WTC11 (cell line): Measurements from ENCODE around the gene MTHFS. TPM values are rescaled to one million over a fixed set of nuclear protein-coding genes. Genes with fewer than 3 reads are reported as not detected.

Experiments used
- ATAC-seq: fragments of 200-7000 bp; cut with Tn5 transposase; 2 replicates; pipeline ENCODE4 v1.10.0; 2021; ENCODE audit warnings: mild to moderate bottlenecking, moderate library complexity
- CTCF ChIA-PET: fragments of 300-600 bp; sonication (Branson Sonifier 250); formaldehyde crosslinking; loops from one replicate; lab custom pipeline; 2021; ENCODE audit warnings: antibody characterized with exemption; lab: Charles Lee
- POLR2A ChIA-PET: fragments of 350-600 bp; sonication (Branson Sonifier 250); formaldehyde crosslinking; loops from one replicate; lab custom pipeline; 2021; ENCODE audit warnings: antibody characterized with exemption; lab: Charles Lee
- DNase-seq: peaks from one replicate; pipeline ENCODE4 v3.0.0; 2021; ENCODE audit warnings: low spot score
- H3K27ac Mint-ChIP-seq: 2 replicates; pipeline ENCODE4 v1.8.0; 2021; ENCODE audit warnings: mixed read lengths
- H3K27me3 Mint-ChIP-seq: 2 replicates; pipeline ENCODE4 v1.8.0; 2021; ENCODE audit warnings: low read depth, mild to moderate bottlenecking, moderate library complexity, mixed read lengths
- H3K36me3 Mint-ChIP-seq: 2 replicates; pipeline ENCODE4 v1.8.0; 2021; ENCODE audit warnings: mixed read lengths
- H3K4me1 Mint-ChIP-seq: 2 replicates; pipeline ENCODE4 v1.8.0; 2022; ENCODE audit warnings: mixed read lengths
- H3K4me3 Mint-ChIP-seq: 2 replicates; pipeline ENCODE4 v1.8.0; 2021; ENCODE audit warnings: mild to moderate bottlenecking, moderate library complexity, mixed read lengths
- H3K9me3 Mint-ChIP-seq: 2 replicates; pipeline ENCODE4 v1.8.0; 2021; ENCODE audit warnings: mixed read lengths
- ATF2 ChIP-seq: sonication (generic); formaldehyde crosslinking; IDR thresholded peaks from 2 replicates; pipeline ENCODE4 v1.8.1; 2022; ENCODE audit warnings: low read depth, missing genetic modification reagents, borderline replicate concordance
- CDX4 ChIP-seq: fragments of 250-450 bp; sonication (Bioruptor Pico); IDR thresholded peaks from 2 replicates; pipeline ENCODE4 v1.9.0; 2021; ENCODE audit warnings: moderate library complexity, mild to moderate bottlenecking, inconsistent platforms, borderline replicate concordance
- CREM ChIP-seq: sonication (generic); formaldehyde crosslinking; IDR thresholded peaks from 2 replicates; pipeline ENCODE4 v1.8.1; 2022; ENCODE audit warnings: mild to moderate bottlenecking, missing genetic modification reagents, moderate library complexity
- FOXP1 ChIP-seq: sonication (generic); formaldehyde crosslinking; IDR thresholded peaks from 2 replicates; pipeline ENCODE4 v1.8.0; 2022; ENCODE audit warnings: missing genetic modification reagents, mild to moderate bottlenecking, moderate library complexity, borderline replicate concordance
- GTF2I ChIP-seq: fragments of 250-450 bp; sonication (Bioruptor Pico); conservative IDR thresholded peaks from 2 replicates; pipeline ENCODE4 v1.4.0; 2021; ENCODE audit warnings: mild to moderate bottlenecking
- HMGXB4 ChIP-seq: sonication (generic); formaldehyde crosslinking; IDR thresholded peaks from 2 replicates; pipeline ENCODE4 v1.8.1; 2023; ENCODE audit warnings: mild to moderate bottlenecking, moderate library complexity, missing genetic modification reagents
- JAZF1 ChIP-seq: fragments of 250-450 bp; sonication (Bioruptor Pico); IDR thresholded peaks from 2 replicates; pipeline ENCODE4 v1.9.0; 2021; ENCODE audit warnings: moderate library complexity, mild to moderate bottlenecking, inconsistent platforms
- JUN ChIP-seq: sonication (generic); formaldehyde crosslinking; IDR thresholded peaks from 2 replicates; pipeline ENCODE4 v1.8.0; 2023; ENCODE audit warnings: mild to moderate bottlenecking, missing genetic modification reagents
- NFATC4 ChIP-seq: fragments of 250-450 bp; sonication (Bioruptor Pico); IDR thresholded peaks from 2 replicates; pipeline ENCODE4 v1.9.0; 2021; ENCODE audit warnings: mild to moderate bottlenecking
- NR1H2 ChIP-seq: sonication (generic); formaldehyde crosslinking; IDR thresholded peaks from 2 replicates; pipeline ENCODE4 v1.9.0; 2021; ENCODE audit warnings: mild to moderate bottlenecking, moderate library complexity, missing genetic modification reagents
- OVOL2 ChIP-seq: fragments of 250-450 bp; sonication (Bioruptor Pico); IDR thresholded peaks from 2 replicates; pipeline ENCODE4 v1.9.0; 2021; ENCODE audit warnings: mild to moderate bottlenecking, borderline replicate concordance
- PREB ChIP-seq: sonication (generic); formaldehyde crosslinking; IDR thresholded peaks from 2 replicates; pipeline ENCODE4 v1.8.1; 2022; ENCODE audit warnings: mild to moderate bottlenecking, missing genetic modification reagents, moderate library complexity, borderline replicate concordance
- PRRX2 ChIP-seq: fragments of 250-450 bp; sonication (Bioruptor Pico); IDR thresholded peaks from 2 replicates; pipeline ENCODE4 v1.8.0; 2021; ENCODE audit warnings: mild to moderate bottlenecking
- RELA ChIP-seq: sonication (generic); formaldehyde crosslinking; IDR thresholded peaks from 2 replicates; pipeline ENCODE4 v1.8.1; 2022; ENCODE audit warnings: missing genetic modification reagents, mild to moderate bottlenecking, borderline replicate concordance
- SMAD4 ChIP-seq: sonication (generic); formaldehyde crosslinking; IDR thresholded peaks from 2 replicates; pipeline ENCODE4 v1.8.0; 2022; ENCODE audit warnings: mild to moderate bottlenecking, missing genetic modification reagents
- SOX15 ChIP-seq: fragments of 250-450 bp; sonication (Bioruptor Pico); IDR thresholded peaks from 2 replicates; pipeline ENCODE4 v1.9.0; 2021; ENCODE audit warnings: mild to moderate bottlenecking
- TCF7 ChIP-seq: sonication (generic); formaldehyde crosslinking; IDR thresholded peaks from 2 replicates; pipeline ENCODE4 v1.8.0; 2022; ENCODE audit warnings: mild to moderate bottlenecking, low read depth, missing genetic modification reagents, moderate library complexity
- TEAD1 ChIP-seq: sonication (generic); formaldehyde crosslinking; IDR thresholded peaks from 2 replicates; pipeline ENCODE4 v1.8.0; 2022; ENCODE audit warnings: mild to moderate bottlenecking, missing genetic modification reagents
- TEAD4 ChIP-seq: sonication (generic); formaldehyde crosslinking; IDR thresholded peaks from 2 replicates; pipeline ENCODE4 v1.8.0; 2022; ENCODE audit warnings: mild to moderate bottlenecking, missing genetic modification reagents
- ZSCAN18 ChIP-seq: fragments of 250-450 bp; sonication (Bioruptor Pico); IDR thresholded peaks from 2 replicates; pipeline ENCODE4 v2.1.2; 2022; ENCODE audit warnings: mild to moderate bottlenecking, moderate library complexity
- total RNA-seq: library from RNA; stranded (reverse); gene quantifications from 3 replicates; pipeline ENCODE4 v1.2.3, GENCODE V29; 2021

Gene MTHFS
- total RNA-seq, 1 experiment from 2014 or later, result 24.8 TPM

GRCh38 chr15:79832367-79833120 is 64.3 kb downstream of the MTHFS start:
- Mint-ChIP-seq H3K36me3 (peaks cover 8% of the 10 kb centered on the region), H3K27ac (no peak overlapping the region), H3K27me3 (no peaks in the 10 kb centered on the region), H3K9me3 (0 out of 2 replicates have a peak, but pooled peaks cover 4% of the 10 kb centered on the region), H3K4me1 (peaks cover 2% of the 10 kb centered on the region; the same call in 1 of the 2 replicates), H3K4me3 (no peak overlapping the region)
- TF ChIP-seq JAZF1 (no peak), ZSCAN18 (no peak), JUN (CRISPR knock-in tag) (no peak)
- POLR2A ChIA-PET, result no interaction called here
- DNase-seq (no peak), ATAC-seq (no peak)
- CTCF ChIA-PET, result interaction anchor here (0.6 to 0.8 kb wide), 2 partner anchors 17 to 449 kb away, joined by 3 to 5 read pairs; no protein-coding TSS in a partner anchor

GRCh38 chr15:79831604-79832003 is 65.2 kb downstream of the MTHFS start:
- POLR2A ChIA-PET, result no interaction called here
- Mint-ChIP-seq H3K9me3 (0 out of 2 replicates have a peak, but pooled peaks cover 4% of the 10 kb centered on the region), H3K36me3 (peaks cover 8% of the 10 kb centered on the region), H3K27me3 (no peaks in the 10 kb centered on the region), H3K4me1 (peaks cover 2% of the 10 kb centered on the region; the same call in 1 of the 2 replicates)
- ATAC-seq (no peak), DNase-seq (no peak)
- no peak for TF ChIP-seq TEAD4 (CRISPR knock-in tag)
- TF ChIP-seq, all 79 proteins: peak for 0
- Mint-ChIP-seq H3K4me3 (no peak overlapping the region), H3K27ac (no peak overlapping the region; the same call in 1 of the 2 replicates)
- CTCF ChIA-PET, result interaction anchor here (1.0 kb wide), 1 partner anchor 18 kb away, joined by 3 read pairs; no protein-coding TSS in a partner anchor

- ChIA-PET CTCF (interaction anchor here (1.1 kb wide), 1 partner anchor 23 kb away, joined by 3 read pairs; no protein-coding TSS in a partner anchor), POLR2A (no interaction called here)
- Mint-ChIP-seq H3K9me3 (0 out of 2 replicates have a peak, but pooled peaks cover 4% of the 10 kb centered on the region), H3K27ac (no peak overlapping the region), H3K4me1 (no peaks in the 10 kb centered on the region), H3K27me3 (no peaks in the 10 kb centered on the region), H3K4me3 (no peak overlapping the region), H3K36me3 (peaks cover 8% of the 10 kb centered on the region)
- ATAC-seq (no peak), DNase-seq (no peak)
- no peak for TF ChIP-seq TCF7
- TF ChIP-seq TEAD1 (CRISPR knock-in tag), result no peak
- TF ChIP-seq CREM (CRISPR knock-in tag), result no peak
- TF ChIP-seq CDX4 (CRISPR knock-in tag), result no peak
- TF ChIP-seq ATF2 (CRISPR knock-in tag), result no peak
- no peak for TF ChIP-seq PRRX2 (CRISPR knock-in tag)
- no peak for TF ChIP-seq ZSCAN18
- TF ChIP-seq SMAD4 (CRISPR knock-in tag), result no peak
- TF ChIP-seq NR1H2, result no peak
These were observed 66.9 kb downstream of the MTHFS start for GRCh38 chr15:79829950-79830349.

GRCh38 chr15:79828447-79828846 is 68.4 kb downstream of the MTHFS start:
- Mint-ChIP-seq H3K9me3 (0 out of 2 replicates have a peak, but pooled peaks cover 4% of the 10 kb centered on the region), H3K27me3 (no peaks in the 10 kb centered on the region), H3K27ac (no peak overlapping the region), H3K36me3 (peaks cover 8% of the 10 kb centered on the region), H3K4me3 (no peak overlapping the region), H3K4me1 (no peaks in the 10 kb centered on the region)
- ChIA-PET CTCF (no interaction called here), POLR2A (no interaction called here)
- ATAC-seq (no peak), DNase-seq (no peak)
- TF ChIP-seq TCF7 (no peak), JUN (CRISPR knock-in tag) (no peak), PREB (CRISPR knock-in tag) (no peak), OVOL2 (no peak), NFATC4 (no peak), FOXP1 (no peak), NR1H2 (no peak), SOX15 (CRISPR knock-in tag) (no peak), GTF2I (CRISPR knock-in tag) (no peak), RELA (CRISPR knock-in tag) (no peak), HMGXB4 (CRISPR knock-in tag) (no peak)
